ENCODE measurements around the gene CSRP2.

- TF ChIP-seq FOXA1 (IDR thresholded peaks at IDR 0.05) (no peak), FOXM1 (IDR thresholded peaks at IDR 0.05; ENCODE audit: borderline replicate concordance) (no peak), HDGF (IDR thresholded peaks at IDR 0.05; ENCODE audit: borderline replicate concordance) (no peak), SUZ12 (IDR thresholded peaks at IDR 0.05) (no peak), ELF4 (IDR thresholded peaks at IDR 0.05) (no peak), SP1 (IDR thresholded peaks at IDR 0.05) (no peak)
Observed at GRCh38 chr12:76830436-76830835, 48.4 kb downstream of the CSRP2 start.
